Osteocyte (in vitro differentiated cells): ENCODE measurements around the gene CYP4F8. TPM values are rescaled to one million over a fixed set of nuclear protein-coding genes. Genes with fewer than 3 reads are reported as not detected.

Experiments
- DNase-seq: peaks from one replicate; pipeline ENCODE4 v3.0.0; 2021; ENCODE audit warnings: mixed read lengths; ENCODE audit not compliant: unreplicated experiment; ENCODE audit errors: extremely low spot score
- H3K27ac Mint-ChIP-seq: one replicate; pipeline ENCODE4 v1.8.0; 2021; ENCODE audit warnings: mild to moderate bottlenecking, mixed read lengths; ENCODE audit not compliant: unreplicated experiment
- H3K27me3 Mint-ChIP-seq: one replicate; pipeline ENCODE4 v1.8.0; 2021; ENCODE audit warnings: mixed read lengths; ENCODE audit not compliant: unreplicated experiment
- H3K36me3 Mint-ChIP-seq: one replicate; pipeline ENCODE4 v1.8.0; 2021; ENCODE audit warnings: mixed read lengths; ENCODE audit not compliant: unreplicated experiment
- H3K4me1 Mint-ChIP-seq: one replicate; pipeline ENCODE4 v1.8.0; 2021; ENCODE audit warnings: mixed read lengths; ENCODE audit not compliant: unreplicated experiment
- H3K4me3 Mint-ChIP-seq: one replicate; pipeline ENCODE4 v1.8.0; 2021; ENCODE audit warnings: mild to moderate bottlenecking, moderate library complexity, mixed read lengths; ENCODE audit not compliant: unreplicated experiment
- H3K9me3 Mint-ChIP-seq: one replicate; pipeline ENCODE4 v1.8.0; 2021; ENCODE audit warnings: mixed read lengths; ENCODE audit not compliant: unreplicated experiment
- CTCF ChIP-seq: fragments of 200-600 bp; sonication (generic); IDR thresholded peaks from 2 replicates; pipeline ENCODE4 v1.5.0; 2021; ENCODE audit warnings: antibody characterized with exemption, mild to moderate bottlenecking, moderate library complexity
- total RNA-seq: library from RNA; stranded (reverse); gene quantifications from 2 replicates; pipeline ENCODE4 v1.2.1, GENCODE V29; 2021

CYP4F8 gene
- total RNA-seq, 1 donor from 2014 or later, result not detected

- H3K4me3 Mint-ChIP-seq, result no peak overlapping the region
- no peak for TF ChIP-seq CTCF
- no peak overlapping the region for H3K27ac Mint-ChIP-seq
- peak; percentile 19 for DNase-seq
- peaks cover 8% of the 10 kb centered on the region for H3K9me3 Mint-ChIP-seq
- no peaks in the 10 kb centered on the region for H3K27me3 Mint-ChIP-seq
- no peaks in the 10 kb centered on the region for H3K36me3 Mint-ChIP-seq
- no peaks in the 10 kb centered on the region for H3K4me1 Mint-ChIP-seq
These were observed 19.1 kb downstream of the CYP4F8 start for GRCh38 chr19:15634105-15634504.

- Mint-ChIP-seq H3K9me3 (peaks cover 11% of the 10 kb centered on the region), H3K4me3 (no peak overlapping the region), H3K4me1 (no peaks in the 10 kb centered on the region), H3K36me3 (no peaks in the 10 kb centered on the region), H3K27ac (no peak overlapping the region), H3K27me3 (no peaks in the 10 kb centered on the region)
- no peak for TF ChIP-seq CTCF
- peak; percentile 63 for DNase-seq
These were observed 20.2 kb downstream of the CYP4F8 start for GRCh38 chr19:15635016-15635805.

DNA sequence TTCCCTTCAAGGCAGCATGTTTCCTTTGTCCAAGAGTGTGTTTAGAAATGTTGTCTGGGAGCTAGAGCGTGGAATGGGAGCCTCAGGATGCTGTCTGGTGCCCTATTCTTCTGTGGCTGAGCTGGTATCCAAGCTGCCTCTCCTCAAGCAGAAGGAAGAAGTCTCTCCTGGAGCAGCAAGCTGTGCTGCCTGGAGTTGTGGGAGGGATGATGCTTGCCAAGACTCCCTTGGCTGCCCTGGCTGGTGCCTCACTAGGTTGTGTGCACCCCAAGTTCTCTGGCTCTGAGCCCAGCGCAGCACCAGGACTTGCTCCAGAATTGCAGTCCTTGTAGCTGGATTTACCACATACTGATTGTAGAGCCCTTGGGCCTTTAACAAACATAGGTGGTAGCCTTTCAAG, 21.0 kb downstream of the CYP4F8 start:
- TF ChIP-seq CTCF, result no peak
- Mint-ChIP-seq H3K4me3 (no peak overlapping the region), H3K4me1 (no peaks in the 10 kb centered on the region), H3K9me3 (peaks cover 11% of the 10 kb centered on the region), H3K27me3 (no peaks in the 10 kb centered on the region), H3K27ac (no peak overlapping the region), H3K36me3 (no peaks in the 10 kb centered on the region)
- no peak for DNase-seq

GRCh38 chr19:15639596-15639995, 24.6 kb downstream of the CYP4F8 start:
- H3K27ac Mint-ChIP-seq, result no peak overlapping the region
- H3K4me1 Mint-ChIP-seq, result no peaks in the 10 kb centered on the region
- DNase-seq, result no peak
- H3K9me3 Mint-ChIP-seq, result peaks cover 30% of the 10 kb centered on the region
- H3K36me3 Mint-ChIP-seq, result no peaks in the 10 kb centered on the region
- no peak overlapping the region for H3K4me3 Mint-ChIP-seq
- TF ChIP-seq CTCF, result no peak
- no peaks in the 10 kb centered on the region for H3K27me3 Mint-ChIP-seq

GRCh38 chr19:15640294-15640903, 25.4 kb downstream of the CYP4F8 start, which contains the start of gene CYP4F3:
Gene CYP4F3 (plus strand): TSS chr19:15640897. CDS start chr19:15641416, 519 bp downstream.
- Mint-ChIP-seq H3K27ac (no peak within 1 kb of the TSS), H3K9me3 (peaks cover 25% of the 10 kb centered on the region), H3K36me3 (no peaks in the 10 kb centered on the region), H3K4me3 (no peak within 1 kb of the TSS), H3K27me3 (no peaks in the 10 kb centered on the region), H3K4me1 (no peaks in the 10 kb centered on the region)
- peak; percentile 72 for DNase-seq
- TF ChIP-seq CTCF, result no peak
